Panc1 (cell line): ENCODE results near the gene KCNQ4. TPM values are rescaled to one million over a fixed set of nuclear protein-coding genes. Genes with fewer than 3 reads are reported as not detected.

Experiments
- ATAC-seq: fragments of 200-7000 bp; cut with Tn5 transposase; 2 replicates; pipeline ENCODE4 v1.9.1; 2020; ENCODE audit warnings: mild to moderate bottlenecking, moderate library complexity
- BruUV-seq: library from RNA; stranded (reverse); fragments of 400-500 nt; replicated peaks from 2 replicates; lab custom pipeline; 2021; lab: Mats Ljungman, UMichigan
- CTCF ChIA-PET: fragments of 300-600 bp; sonication (Branson Sonifier 250); formaldehyde crosslinking; loops from one replicate; lab custom pipeline; 2022; ENCODE audit warnings: antibody characterized with exemption; lab: Charles Lee
- POLR2A ChIA-PET: fragments of 300-600 bp; sonication (Branson Sonifier 250); formaldehyde crosslinking; loops from one replicate; lab custom pipeline; 2022; ENCODE audit warnings: antibody characterized with exemption; lab: Charles Lee
- DNase-seq: peaks from one replicate; pipeline ENCODE4 v3.0.0-alpha.2; 2010; ENCODE audit warnings: low read depth, low spot score
- H3K27ac ChIP-seq: 2 replicates; pipeline ENCODE4 v1.5.1; 2011; ENCODE audit warnings: mild to moderate bottlenecking, low read length, inconsistent platforms
- H3K27me3 ChIP-seq: fragments of 200-500 bp; sonication (Bioruptor generic); 2 replicates; pipeline ENCODE4 v1.6.0; 2014; ENCODE audit warnings: low read length, inconsistent platforms; ENCODE audit not compliant: control insufficient read depth, insufficient read depth
- H3K36me3 ChIP-seq: fragments of 200-500 bp; sonication (Bioruptor generic); 2 replicates; pipeline ENCODE4 v1.5.1; 2014; ENCODE audit warnings: inconsistent platforms, mild to moderate bottlenecking, low read length, moderate library complexity; ENCODE audit not compliant: control insufficient read depth, insufficient read depth
- H3K4me1 ChIP-seq: 2 replicates; pipeline ENCODE4 v1.5.1; 2011; ENCODE audit warnings: inconsistent platforms, mild to moderate bottlenecking, low read length, moderate library complexity; ENCODE audit not compliant: control insufficient read depth, insufficient read depth
- H3K4me3 ChIP-seq, 2 experiments: 2 replicates each; pipeline ENCODE4 v1.5.1; 2011 to 2012; ENCODE audit warnings: low read depth in 2 of 2, low read length in 2 of 2, mild to moderate bottlenecking in 2 of 2, inconsistent platforms in 1 of 2, moderate library complexity in 1 of 2
- H3K9me3 ChIP-seq: fragments of 200-500 bp; sonication (Bioruptor generic); 2 replicates; pipeline ENCODE4 v1.5.1; 2014; ENCODE audit warnings: low read depth, mild to moderate bottlenecking, inconsistent platforms, low read length, moderate library complexity; ENCODE audit not compliant: control insufficient read depth, insufficient read depth
- CTCF ChIP-seq: fragments of 450-650 bp; IDR thresholded peaks from 2 replicates; pipeline ENCODE4 v1.5.1; 2017; ENCODE audit warnings: mild to moderate bottlenecking
- POLR2AphosphoS5 ChIP-seq: IDR thresholded peaks from 2 replicates; pipeline ENCODE4 v1.6.1; 2012; ENCODE audit warnings: mild to moderate bottlenecking, low read depth, low read length, moderate library complexity
- REST ChIP-seq, 2 experiments: IDR thresholded peaks; 2 replicates each; pipeline ENCODE4 v1.6.1; 2011 to 2012; ENCODE audit warnings: low read depth in 2 of 2, control low read depth in 1 of 2, low read length in 1 of 2, mild to moderate bottlenecking in 1 of 2, moderate library complexity in 1 of 2; ENCODE audit not compliant: insufficient read depth in 1 of 2
- SIN3A ChIP-seq: IDR thresholded peaks from 2 replicates; pipeline ENCODE4 v1.6.1; 2012; ENCODE audit warnings: low read depth, mild to moderate bottlenecking, low read length, moderate library complexity, borderline replicate concordance; ENCODE audit not compliant: insufficient read depth
- TCF7L2 ChIP-seq: IDR thresholded peaks from 2 replicates; pipeline ENCODE4 v1.6.1; 2011; ENCODE audit warnings: mild to moderate bottlenecking, low read depth, low read length, inconsistent platforms
- in situ Hi-C: cut with HindIII; loops from 2 replicates; pipeline ENCODE4 v1.10.0; 2016; ENCODE audit warnings: low sequenced_read_pairs, low pct_unique_long_range_greater_than_20kb
- intact Hi-C: fragments of 100-400 bp; cut with micrococcal nuclease; formaldehyde crosslinking; loops from one replicate; pipeline ENCODE4 v1.10.0; 2022; ENCODE audit not compliant: unreplicated experiment
- total RNA-seq: library from RNA; stranded (reverse); gene quantifications from one replicate; pipeline ENCODE4 v1.2.1, GENCODE V29; 2021; ENCODE audit not compliant: unreplicated experiment

The KCNQ4 gene
- total RNA-seq, 1 experiment from 2014 or later: 2.6 TPM

- DNase-seq (no peak), ATAC-seq (no peak)
- intact Hi-C loops: no loop called here
- Histone ChIP-seq H3K4me3 (no peak overlapping the region), H3K9me3 (no peaks in the 10 kb centered on the region), H3K27ac (no peak overlapping the region), H3K36me3 (peaks cover 6% of the 10 kb centered on the region; the same call in 1 of the 2 replicates), H3K4me1 (peaks cover 5% of the 10 kb centered on the region; the same call in 1 of the 2 replicates), H3K27me3 (no peaks in the 10 kb centered on the region)
- in situ Hi-C loops: no loop called here
- no TSS peak for BruUV-seq
- CTCF ChIA-PET: interaction anchor here (0.5 kb wide), 1 partner anchor 27 kb away, joined by 4 read pairs; no protein-coding TSS in a partner anchor
- TF ChIP-seq CTCF: no peak
- no peak for TF ChIP-seq REST (IDR thresholded peaks at IDR 0.05; ENCODE audit: insufficient read depth in 1 of 2, low read depth in 2 of 2, low read length in 1 of 2)
- TF ChIP-seq TCF7L2: no peak
- no peak for TF ChIP-seq SIN3A
- TF ChIP-seq POLR2AphosphoS5: no peak
- POLR2A ChIA-PET: no interaction called here
Measured at GRCh38 chr1:40736085-40736531, 47.5 kb upstream of the KCNQ4 start.

GRCh38 chr1:40738831-40739230 lies 44.8 kb upstream of the KCNQ4 start:
- no peak for ATAC-seq
- H3K27ac ChIP-seq: no peak overlapping the region
- H3K4me1 ChIP-seq: peaks cover 2% of the 10 kb centered on the region; the same call in 1 of the 2 replicates
- ChIA-PET POLR2A (interaction anchor here (0.6 kb wide), 1 partner anchor 11 kb away, joined by 4 read pairs; no protein-coding TSS in a partner anchor), CTCF (no interaction called here)
- no peaks in the 10 kb centered on the region for H3K9me3 ChIP-seq
- no peak for TF ChIP-seq TCF7L2
- TF ChIP-seq REST (IDR thresholded peaks at IDR 0.05; ENCODE audit: insufficient read depth in 1 of 2, low read depth in 2 of 2, low read length in 1 of 2): no peak
- TF ChIP-seq POLR2AphosphoS5: no peak
- no peak for TF ChIP-seq SIN3A
- TF ChIP-seq CTCF: no peak
- intact Hi-C loops (no loop called here), in situ Hi-C loops (no loop called here)
- H3K36me3 ChIP-seq: peaks cover 11% of the 10 kb centered on the region
- no peak overlapping the region for H3K4me3 ChIP-seq
- H3K27me3 ChIP-seq: no peaks in the 10 kb centered on the region
- BruUV-seq: no TSS peak
- no peak for DNase-seq
